Measurements from ENCODE around the gene TMEM178B.

The TMEM178B gene

DNA sequence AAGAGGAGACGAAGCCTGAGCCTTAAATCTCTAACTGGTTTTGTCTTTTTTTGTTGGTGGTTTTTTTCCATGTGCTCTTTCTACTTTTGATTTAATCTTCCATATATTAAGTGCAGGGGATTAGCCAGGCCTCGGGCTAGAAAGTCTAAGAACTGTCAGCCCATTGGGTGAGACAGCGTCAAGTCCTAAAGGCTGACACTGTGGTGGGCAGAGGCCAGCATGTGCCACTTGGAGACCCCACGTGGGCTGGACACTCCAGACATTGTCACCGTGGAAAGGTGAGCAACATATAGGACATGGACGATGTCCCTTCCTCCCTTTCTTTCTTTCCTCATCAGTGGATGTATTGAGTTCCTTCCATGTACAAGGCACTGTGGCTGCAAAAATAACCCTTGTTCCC lies 129.3 kb downstream of the TMEM178B start:
- DNase-seq (ENCODE audit: low spot score in 2 of 2) (no peak), ATAC-seq (replicated peaks; ENCODE audit: extremely low read depth, poor library complexity, severe bottlenecking) (no peak)
- no peaks in the 10 kb centered on the region for H3K4me1 Mint-ChIP-seq
- no peaks in the 10 kb centered on the region for H3K9me3 Mint-ChIP-seq
- H3K4me3 Mint-ChIP-seq = no peak overlapping the region
- no peaks in the 10 kb centered on the region for H3K36me3 Mint-ChIP-seq (ENCODE audit: insufficient read depth)
- H3K27ac Mint-ChIP-seq (ENCODE audit: low read depth) = no peak overlapping the region
- H3K27me3 Mint-ChIP-seq = peaks cover 42% of the 10 kb centered on the region

DNA sequence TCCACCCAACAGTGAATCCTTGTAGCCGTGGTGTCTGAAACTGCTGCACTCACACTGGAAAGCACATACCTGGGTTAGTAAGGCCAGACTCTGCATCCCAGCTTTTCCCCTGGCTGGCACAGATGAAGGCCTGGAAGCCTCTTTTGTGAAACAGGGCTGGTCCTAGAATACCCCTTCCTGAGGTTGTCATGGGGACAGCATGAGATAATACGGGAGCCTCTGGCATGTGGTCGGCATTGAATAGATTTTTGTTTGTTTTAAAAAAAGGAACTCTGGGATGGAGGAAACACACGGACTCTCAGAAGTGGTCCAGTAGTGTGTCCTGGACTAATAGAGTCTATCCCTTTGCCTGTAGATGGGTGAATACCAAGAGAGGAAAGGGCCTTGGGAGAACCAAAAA lies 129.7 kb downstream of the TMEM178B start:
- no peak overlapping the region for H3K4me3 Mint-ChIP-seq
- H3K27ac Mint-ChIP-seq (ENCODE audit: low read depth) = no peak overlapping the region
- no peaks in the 10 kb centered on the region for H3K36me3 Mint-ChIP-seq (ENCODE audit: insufficient read depth)
- H3K9me3 Mint-ChIP-seq = no peaks in the 10 kb centered on the region
- peaks cover 42% of the 10 kb centered on the region for H3K27me3 Mint-ChIP-seq
- no peaks in the 10 kb centered on the region for H3K4me1 Mint-ChIP-seq
- ATAC-seq (replicated peaks; ENCODE audit: extremely low read depth, poor library complexity, severe bottlenecking) (no peak), DNase-seq (ENCODE audit: low spot score in 2 of 2) (no peak)

DNA sequence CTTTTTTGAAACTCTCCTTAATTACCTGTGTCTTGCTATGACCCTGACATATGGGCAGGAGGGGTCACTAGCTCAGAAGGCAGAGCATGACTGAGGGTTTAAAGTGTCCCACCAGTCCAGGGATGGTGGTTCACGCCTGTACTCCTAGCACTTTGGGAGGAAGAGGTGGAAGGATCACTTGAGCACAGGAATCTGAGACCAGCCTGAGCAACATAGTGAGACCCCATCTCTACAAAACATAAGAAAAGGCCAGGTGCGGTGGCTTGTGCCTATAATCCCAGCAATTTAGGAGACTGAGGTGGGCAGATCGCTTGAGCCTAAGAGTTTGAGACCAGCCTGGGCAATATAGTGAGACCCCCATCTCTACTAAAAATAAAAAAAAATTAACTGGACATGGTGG lies 133.8 kb downstream of the TMEM178B start:
- Mint-ChIP-seq H3K9me3 (no peaks in the 10 kb centered on the region), H3K27ac (ENCODE audit: low read depth) (no peak overlapping the region), H3K4me3 (no peak overlapping the region), H3K27me3 (peaks cover 29% of the 10 kb centered on the region), H3K36me3 (ENCODE audit: insufficient read depth) (no peaks in the 10 kb centered on the region), H3K4me1 (no peaks in the 10 kb centered on the region)
- ATAC-seq (replicated peaks; ENCODE audit: extremely low read depth, poor library complexity, severe bottlenecking) = no peak
- DNase-seq (ENCODE audit: low spot score in 2 of 2) = no peak

DNA sequence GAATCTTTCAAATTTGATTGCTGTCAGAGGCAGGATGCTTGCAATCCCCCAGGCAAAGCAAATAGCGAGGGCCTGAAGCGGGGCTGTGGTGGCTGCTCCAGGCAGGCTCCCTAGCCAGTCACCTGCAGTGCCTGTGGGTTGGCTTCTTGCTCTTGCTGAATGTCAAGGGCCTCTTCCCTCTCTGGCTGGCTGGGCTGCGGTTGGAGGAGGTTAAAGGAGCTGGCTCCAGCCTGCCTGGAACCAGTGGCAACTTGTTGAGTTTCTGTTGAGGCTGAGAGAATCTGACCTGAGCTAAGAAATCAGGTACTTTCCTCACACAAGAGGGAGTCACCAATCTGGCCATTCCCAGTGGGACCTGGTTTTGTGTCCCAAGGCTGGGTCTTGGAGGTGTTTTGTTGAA lies 134.7 kb downstream of the TMEM178B start:
- H3K36me3 Mint-ChIP-seq (ENCODE audit: insufficient read depth) = no peaks in the 10 kb centered on the region
- no peaks in the 10 kb centered on the region for H3K9me3 Mint-ChIP-seq
- peaks cover 21% of the 10 kb centered on the region for H3K27me3 Mint-ChIP-seq
- no peak overlapping the region for H3K27ac Mint-ChIP-seq (ENCODE audit: low read depth)
- H3K4me1 Mint-ChIP-seq = no peaks in the 10 kb centered on the region
- ATAC-seq (replicated peaks; ENCODE audit: extremely low read depth, poor library complexity, severe bottlenecking) = no peak
- no peak for DNase-seq (ENCODE audit: low spot score in 2 of 2)
- H3K4me3 Mint-ChIP-seq = no peak overlapping the region

DNA sequence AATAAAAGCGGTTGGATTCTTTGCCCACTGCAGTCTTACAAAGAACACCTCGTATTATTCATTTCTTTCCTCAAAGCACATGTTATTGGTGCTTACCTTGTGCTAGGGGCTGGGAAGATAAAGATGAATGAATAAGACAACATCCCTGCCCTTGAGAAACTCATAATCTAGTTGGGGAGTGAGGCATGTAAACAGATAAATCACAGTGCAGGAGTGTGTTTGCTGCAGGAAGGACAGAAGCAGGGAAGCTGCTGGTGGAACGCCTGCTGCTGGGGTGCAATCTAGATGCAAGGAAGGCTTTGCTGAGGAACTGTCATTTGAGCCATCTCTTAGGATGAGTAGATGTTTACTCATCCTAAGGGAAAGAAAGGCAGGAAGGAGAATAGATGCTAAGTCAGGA lies 135.6 kb downstream of the TMEM178B start:
- no peak overlapping the region for H3K4me3 Mint-ChIP-seq
- H3K36me3 Mint-ChIP-seq (ENCODE audit: insufficient read depth) = no peaks in the 10 kb centered on the region
- no peaks in the 10 kb centered on the region for H3K4me1 Mint-ChIP-seq
- no peak overlapping the region for H3K27ac Mint-ChIP-seq (ENCODE audit: low read depth)
- peaks cover 12% of the 10 kb centered on the region for H3K27me3 Mint-ChIP-seq
- H3K9me3 Mint-ChIP-seq = no peaks in the 10 kb centered on the region
- no peak for ATAC-seq (replicated peaks; ENCODE audit: extremely low read depth, poor library complexity, severe bottlenecking)
- DNase-seq (ENCODE audit: low spot score in 2 of 2) = no peak

DNA sequence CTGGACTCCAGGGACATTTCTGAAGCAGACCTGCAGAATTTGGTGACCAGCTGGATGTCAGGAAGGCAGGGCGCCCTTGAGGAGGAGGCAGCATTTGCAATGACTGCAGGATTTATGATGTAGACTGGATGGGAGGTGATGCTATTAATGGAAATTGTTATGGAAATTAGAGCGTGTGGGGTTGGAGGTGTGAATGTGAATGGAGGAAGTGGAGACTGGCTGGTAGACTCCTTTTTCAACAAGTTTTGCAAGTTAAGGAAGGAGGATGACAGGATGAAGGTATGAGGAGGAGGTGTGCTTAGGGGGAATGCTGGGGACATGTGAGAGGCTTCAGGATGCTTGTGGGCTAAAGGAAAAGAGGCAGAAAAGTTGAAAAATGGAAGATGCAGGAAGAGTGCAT lies 137.0 kb downstream of the TMEM178B start:
- Mint-ChIP-seq H3K27me3 (peaks cover 14% of the 10 kb centered on the region), H3K4me3 (no peak overlapping the region), H3K9me3 (no peaks in the 10 kb centered on the region), H3K36me3 (ENCODE audit: insufficient read depth) (no peaks in the 10 kb centered on the region), H3K27ac (ENCODE audit: low read depth) (no peak overlapping the region), H3K4me1 (no peaks in the 10 kb centered on the region)
- ATAC-seq (replicated peaks; ENCODE audit: extremely low read depth, poor library complexity, severe bottlenecking) (no peak), DNase-seq (ENCODE audit: low spot score in 2 of 2) (no peak)

DNA sequence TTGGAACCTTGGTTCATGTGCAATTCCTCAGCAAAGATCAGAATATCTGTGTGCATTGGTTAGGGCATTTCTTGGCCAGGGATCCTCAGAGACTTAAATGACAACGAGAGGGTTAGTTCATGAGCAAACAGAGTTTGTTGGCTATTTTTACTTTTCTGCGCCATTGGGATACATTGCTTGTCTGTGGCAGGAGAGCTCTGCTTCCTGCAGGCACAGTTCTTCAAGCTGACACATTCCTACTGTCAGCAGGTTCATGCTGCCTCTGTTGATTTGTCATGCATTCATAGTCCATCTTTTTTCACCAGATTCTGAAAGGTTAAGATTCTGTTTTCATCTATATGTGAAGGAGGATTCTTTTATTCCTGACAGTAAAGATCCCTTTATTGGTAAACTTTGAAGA lies 139.4 kb downstream of the TMEM178B start:
- no peaks in the 10 kb centered on the region for H3K36me3 Mint-ChIP-seq (ENCODE audit: insufficient read depth)
- peaks cover 35% of the 10 kb centered on the region for H3K27me3 Mint-ChIP-seq
- DNase-seq (ENCODE audit: low spot score in 2 of 2) (no peak), ATAC-seq (replicated peaks; ENCODE audit: extremely low read depth, poor library complexity, severe bottlenecking) (no peak)
- no peak overlapping the region for H3K4me3 Mint-ChIP-seq
- no peaks in the 10 kb centered on the region for H3K4me1 Mint-ChIP-seq
- no peak overlapping the region for H3K27ac Mint-ChIP-seq (ENCODE audit: low read depth)
- H3K9me3 Mint-ChIP-seq = no peaks in the 10 kb centered on the region

DNA sequence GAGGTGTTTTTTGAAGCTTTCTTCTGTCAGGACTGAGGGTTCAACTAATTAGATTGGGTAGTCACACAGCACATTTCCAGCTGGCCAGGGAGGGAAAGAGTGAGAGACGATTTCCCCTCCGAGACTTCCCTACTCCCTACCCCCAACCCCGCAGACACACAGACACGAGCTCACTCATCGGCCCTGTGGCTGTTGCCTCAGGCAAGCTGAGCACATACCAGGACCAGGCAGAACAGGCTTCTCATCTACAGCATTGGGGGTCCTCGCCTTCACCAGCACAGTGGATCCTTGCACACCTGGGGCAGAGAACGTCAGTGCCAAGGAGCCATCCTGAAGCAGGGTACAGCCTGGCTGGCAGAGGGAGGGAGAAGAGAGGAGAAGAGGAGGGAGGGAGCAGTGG lies 144.1 kb downstream of the TMEM178B start:
- Mint-ChIP-seq H3K36me3 (ENCODE audit: insufficient read depth) (no peaks in the 10 kb centered on the region), H3K4me3 (no peak overlapping the region), H3K27me3 (peaks cover 32% of the 10 kb centered on the region), H3K4me1 (no peaks in the 10 kb centered on the region), H3K9me3 (no peaks in the 10 kb centered on the region), H3K27ac (ENCODE audit: low read depth) (no peak overlapping the region)
- ATAC-seq (replicated peaks; ENCODE audit: extremely low read depth, poor library complexity, severe bottlenecking) (no peak), DNase-seq (ENCODE audit: low spot score in 2 of 2) (no peak)

DNA sequence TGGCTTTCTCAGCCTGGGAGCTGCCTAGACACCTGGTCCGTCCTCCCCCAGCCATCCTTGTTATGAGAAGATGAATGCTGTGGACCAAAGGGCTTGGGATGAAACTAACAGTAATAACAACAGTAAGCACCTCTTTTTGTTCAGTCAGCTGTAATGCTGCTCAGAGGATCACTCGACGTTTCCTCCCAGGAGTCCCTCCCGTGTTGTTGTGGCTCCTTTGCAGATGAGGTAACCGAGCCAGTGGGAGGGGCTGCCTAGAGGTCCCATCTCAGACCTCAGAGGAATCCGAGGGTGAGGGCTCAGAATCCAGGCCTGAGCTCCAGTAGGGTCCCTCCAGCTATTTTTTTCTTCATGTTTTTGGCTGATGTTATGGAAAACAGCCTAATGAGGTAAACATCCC lies 145.1 kb downstream of the TMEM178B start:
- no peak overlapping the region for H3K27ac Mint-ChIP-seq (ENCODE audit: low read depth)
- H3K27me3 Mint-ChIP-seq = peaks cover 32% of the 10 kb centered on the region
- DNase-seq (ENCODE audit: low spot score in 2 of 2) (no peak), ATAC-seq (replicated peaks; ENCODE audit: extremely low read depth, poor library complexity, severe bottlenecking) (no peak)
- H3K4me3 Mint-ChIP-seq = no peak overlapping the region
- no peaks in the 10 kb centered on the region for H3K9me3 Mint-ChIP-seq
- H3K4me1 Mint-ChIP-seq = no peaks in the 10 kb centered on the region
- no peaks in the 10 kb centered on the region for H3K36me3 Mint-ChIP-seq (ENCODE audit: insufficient read depth)

DNA sequence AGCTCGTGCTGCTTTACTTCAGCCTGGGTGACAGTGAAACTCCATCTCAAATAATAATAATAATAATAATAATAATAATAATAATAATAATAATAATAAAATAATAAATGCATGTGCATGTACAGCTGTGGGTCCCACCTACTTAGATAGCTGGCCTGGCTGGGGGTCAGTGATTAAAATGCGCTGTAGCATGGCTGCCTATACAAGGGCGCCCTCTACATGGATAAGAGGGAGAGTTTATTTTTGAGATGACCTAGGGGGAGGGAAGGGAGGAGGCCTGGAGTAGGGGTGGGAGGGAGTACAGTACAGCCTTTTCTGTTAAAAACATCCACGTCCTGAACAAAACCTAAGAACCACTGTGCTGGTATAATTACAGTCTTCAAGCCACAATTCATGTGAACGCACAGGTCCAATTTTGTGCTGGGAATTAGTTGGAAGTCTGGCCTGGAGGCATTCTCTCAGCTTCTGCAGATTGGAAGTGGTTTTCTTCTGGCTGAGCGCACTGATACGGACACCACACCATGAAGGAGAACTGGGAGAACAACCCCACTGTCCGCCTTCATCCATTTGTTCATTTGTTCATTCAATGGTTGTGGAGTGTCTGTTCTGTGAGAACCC lies 146.5 kb downstream of the TMEM178B start:
- ATAC-seq (replicated peaks; ENCODE audit: extremely low read depth, poor library complexity, severe bottlenecking) (no peak), DNase-seq (ENCODE audit: low spot score in 2 of 2) (no peak)
- no peaks in the 10 kb centered on the region for H3K9me3 Mint-ChIP-seq
- peaks cover 32% of the 10 kb centered on the region for H3K27me3 Mint-ChIP-seq
- no peaks in the 10 kb centered on the region for H3K36me3 Mint-ChIP-seq (ENCODE audit: insufficient read depth)
- no peaks in the 10 kb centered on the region for H3K4me1 Mint-ChIP-seq
- no peak overlapping the region for H3K4me3 Mint-ChIP-seq
- no peak overlapping the region for H3K27ac Mint-ChIP-seq (ENCODE audit: low read depth)

DNA sequence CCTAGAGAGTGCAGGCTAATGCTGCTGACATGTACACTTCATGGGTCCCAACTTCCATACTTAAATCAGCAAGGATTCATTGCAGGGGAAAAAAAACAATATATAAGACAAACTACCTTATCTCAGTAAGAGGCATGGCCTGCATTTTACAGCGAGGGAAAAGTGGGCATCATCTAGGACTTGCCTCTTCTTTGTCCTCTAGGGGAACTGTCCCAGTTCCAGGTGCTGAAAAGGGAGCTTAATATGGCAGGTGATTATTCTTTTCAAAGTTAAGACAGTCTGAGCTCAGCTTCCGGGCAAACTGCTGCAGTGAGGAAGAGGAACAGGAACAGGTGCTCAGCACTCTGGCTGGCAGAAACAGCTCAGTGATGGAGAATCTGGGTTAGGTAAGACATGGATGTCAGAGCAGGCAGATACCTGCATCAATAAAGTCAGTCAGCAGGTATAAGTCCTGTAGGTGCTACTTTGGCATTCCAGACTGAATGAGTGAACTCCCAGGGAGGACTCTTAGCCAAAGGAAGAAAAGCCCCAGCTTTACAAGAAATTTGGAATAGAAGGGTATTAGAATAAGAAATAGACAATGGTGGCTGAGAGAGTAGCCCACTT lies 147.2 kb downstream of the TMEM178B start:
- Mint-ChIP-seq H3K4me3 (no peak overlapping the region), H3K27me3 (peaks cover 27% of the 10 kb centered on the region), H3K27ac (ENCODE audit: low read depth) (no peak overlapping the region), H3K4me1 (no peaks in the 10 kb centered on the region), H3K36me3 (ENCODE audit: insufficient read depth) (no peaks in the 10 kb centered on the region), H3K9me3 (no peaks in the 10 kb centered on the region)
- no peak for DNase-seq (ENCODE audit: low spot score in 2 of 2)
- ATAC-seq (replicated peaks; ENCODE audit: extremely low read depth, poor library complexity, severe bottlenecking) = no peak

DNA sequence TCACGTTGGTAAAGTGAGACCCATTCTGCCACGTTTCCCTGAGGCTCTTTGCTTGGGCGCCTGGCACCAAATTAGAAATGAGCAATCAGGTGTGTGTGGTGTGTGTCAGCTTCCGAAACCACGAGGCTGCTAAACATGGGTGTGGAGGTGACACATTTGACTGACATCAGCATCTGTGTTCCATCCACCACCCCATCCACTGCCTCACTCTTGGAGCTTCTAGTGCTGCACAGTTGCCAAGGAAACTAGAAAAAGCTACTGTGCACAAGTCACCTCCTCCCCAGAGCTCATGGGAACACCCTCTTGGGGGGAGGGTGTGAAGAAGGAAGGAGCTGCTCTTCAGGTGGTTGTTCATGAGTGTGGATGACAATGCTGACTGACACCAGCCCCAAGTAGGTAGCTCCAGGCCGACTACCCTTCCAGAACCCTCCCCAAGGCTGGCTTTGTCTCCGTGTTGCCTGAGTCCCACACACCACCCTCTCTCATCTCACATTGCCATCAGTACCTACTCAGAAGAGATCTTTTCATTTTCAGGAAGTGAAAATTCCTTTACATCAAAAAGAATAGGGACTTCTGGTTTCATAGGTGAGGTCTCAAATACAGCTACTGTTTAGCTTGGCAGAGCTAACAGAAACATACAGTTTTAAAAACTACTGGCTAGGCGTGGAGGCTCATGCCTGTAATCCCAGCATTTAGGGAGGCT lies 152.2 kb downstream of the TMEM178B start:
- ATAC-seq (replicated peaks; ENCODE audit: extremely low read depth, poor library complexity, severe bottlenecking) (no peak), DNase-seq (ENCODE audit: low spot score in 2 of 2) (no peak)
- Mint-ChIP-seq H3K27me3 (no peaks in the 10 kb centered on the region), H3K4me3 (no peak overlapping the region), H3K4me1 (no peaks in the 10 kb centered on the region), H3K27ac (ENCODE audit: low read depth) (no peak overlapping the region), H3K9me3 (no peaks in the 10 kb centered on the region), H3K36me3 (ENCODE audit: insufficient read depth) (no peaks in the 10 kb centered on the region)

DNA sequence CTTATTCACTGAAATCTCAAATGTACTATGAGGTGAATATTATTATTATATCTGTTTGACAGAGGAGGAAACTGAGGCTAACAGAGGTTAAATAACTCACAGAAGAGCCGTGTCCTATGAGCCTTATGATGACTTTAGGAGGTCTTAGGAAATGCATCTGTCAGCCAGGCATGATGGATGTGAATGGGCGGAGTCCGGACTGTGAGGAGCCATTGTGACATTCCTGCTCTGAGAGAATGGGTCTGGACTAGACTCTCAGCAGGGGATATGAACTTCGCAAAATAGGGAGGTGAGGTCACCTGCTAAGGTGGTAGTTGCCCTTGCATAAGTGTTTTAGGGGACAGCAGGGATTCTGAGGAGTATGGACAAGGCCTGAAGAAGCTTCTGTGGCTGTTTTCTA lies 153.6 kb downstream of the TMEM178B start:
- Mint-ChIP-seq H3K4me1 (no peaks in the 10 kb centered on the region), H3K27ac (ENCODE audit: low read depth) (no peak overlapping the region), H3K9me3 (no peaks in the 10 kb centered on the region), H3K27me3 (no peaks in the 10 kb centered on the region), H3K4me3 (no peak overlapping the region), H3K36me3 (ENCODE audit: insufficient read depth) (no peaks in the 10 kb centered on the region)
- no peak for ATAC-seq (replicated peaks; ENCODE audit: extremely low read depth, poor library complexity, severe bottlenecking)
- no peak for DNase-seq (ENCODE audit: low spot score in 2 of 2)

All from central memory CD8-positive, alpha-beta T cell (primary cell).